HG03442 (cell line): Measurements from ENCODE around the gene TNIK.
A peak's percentile ranks its signal among the peaks of the same experiment; 100 is the strongest.
"Not testable (repeated sequence)": the region's sequence is repeated elsewhere in the genome, so short reads cannot be mapped to it uniquely, and the experiment has no call there.

Source experiments
- ATAC-seq: cut with Tn5 transposase; IDR thresholded peaks from one replicate; pipeline ENCODE4 v1.9.1; 2021; ENCODE audit warnings: mild to moderate bottlenecking, moderate library complexity; ENCODE audit not compliant: unreplicated experiment

TNIK gene

GRCh38 chr3:171317171-171317570 lies 143.0 kb downstream of the TNIK start:
- no peak for ATAC-seq

GRCh38 chr3:171315919-171316318 lies 144.3 kb downstream of the TNIK start:
- ATAC-seq, result no peak

- no peak for ATAC-seq
Observed at GRCh38 chr3:171315101-171315500, 145.1 kb downstream of the TNIK start.

- no peak for ATAC-seq
Observed at GRCh38 chr3:171314341-171314740, 145.9 kb downstream of the TNIK start.

GRCh38 chr3:171313702-171314101 lies 146.5 kb downstream of the TNIK start:
- no peak for ATAC-seq

- ATAC-seq, result no peak
Observed at GRCh38 chr3:171312741-171313140, 147.5 kb downstream of the TNIK start.

GRCh38 chr3:171311784-171312183 lies 148.4 kb downstream of the TNIK start:
- ATAC-seq, result no peak

- peak; percentile 91 for ATAC-seq
Observed at GRCh38 chr3:171309906-171310359, 150.3 kb downstream of the TNIK start.

- ATAC-seq, result no peak
Observed at GRCh38 chr3:171307988-171308387, 152.2 kb downstream of the TNIK start.

GRCh38 chr3:171307046-171307585 lies 153.1 kb downstream of the TNIK start:
- no peak for ATAC-seq

GRCh38 chr3:171306631-171307030 lies 153.6 kb downstream of the TNIK start:
- ATAC-seq, result no peak

- not testable (repeated sequence) for ATAC-seq
Observed at GRCh38 chr3:171305823-171306222, 154.4 kb downstream of the TNIK start.

- ATAC-seq, result not testable (repeated sequence)
Observed at GRCh38 chr3:171304498-171304897, 155.7 kb downstream of the TNIK start.

- ATAC-seq, result not testable (repeated sequence)
Observed at GRCh38 chr3:171304017-171304416, 156.2 kb downstream of the TNIK start.

GRCh38 chr3:171301998-171302397 lies 158.2 kb downstream of the TNIK start:
- no peak for ATAC-seq

GRCh38 chr3:171301002-171301401 lies 159.2 kb downstream of the TNIK start:
- ATAC-seq, result no peak

- ATAC-seq, result no peak
Observed at GRCh38 chr3:171297951-171298350, 162.3 kb downstream of the TNIK start.

GRCh38 chr3:171297207-171297606 lies 163.0 kb downstream of the TNIK start:
- no peak for ATAC-seq

- no peak for ATAC-seq
Observed at GRCh38 chr3:171295484-171296373, 164.5 kb downstream of the TNIK start.

- ATAC-seq, result peak; percentile 66
Observed at GRCh38 chr3:171293142-171293782, 166.9 kb downstream of the TNIK start.

- no peak for ATAC-seq
Observed at GRCh38 chr3:171290680-171291079, 169.5 kb downstream of the TNIK start.

GRCh38 chr3:171289291-171289690 lies 170.9 kb downstream of the TNIK start:
- ATAC-seq, result no peak
